ENCODE results near the gene MDN1. TPM values are rescaled to one million over a fixed set of nuclear protein-coding genes. Genes with fewer than 3 reads are reported as not detected.

The MDN1 gene
- total and polyA plus RNA-seq, 2 of the 4 experiments (the other 2 are of a cell fraction): 7.7 to 26.7 TPM

- Histone ChIP-seq H2BK120ac (ENCODE audit: low read depth, low read length) (no peak overlapping the region), H2BK5ac (ENCODE audit: low read depth, low read length, poor library complexity, severe bottlenecking) (no peak overlapping the region), H4K91ac (ENCODE audit: insufficient read depth, low read depth, low read length) (no peak overlapping the region), H3K4ac (ENCODE audit: low read depth, low read length) (no peak overlapping the region), H3K27me3 (ENCODE audit: control insufficient read depth, insufficient read depth, low read length) (no peaks in the 10 kb centered on the region), H2BK15ac (ENCODE audit: low read depth, low read length) (no peak overlapping the region), H3K36me3 (ENCODE audit: control insufficient read depth, insufficient read depth, low read length) (peaks cover 15% of the 10 kb centered on the region), H3K27ac (ENCODE audit: insufficient read depth, low read length) (no peak overlapping the region), H3K18ac (ENCODE audit: low read depth, low read length) (no peak overlapping the region), H3K79me1 (ENCODE audit: low read depth in 1 of 2, low read length in 2 of 2) (peaks cover 3 to 5% of the 10 kb centered on the region in 2 experiments; a peak in 1 of 4 replicates), H4K5ac (ENCODE audit: low read depth, low read length) (no peak overlapping the region), H2AFZ (replicated peaks; ENCODE audit: low read length, poor library complexity) (no peak overlapping the region), H4K20me1 (ENCODE audit: insufficient read depth, low read length) (no peaks in the 10 kb centered on the region), H3K4me3 (ENCODE audit: insufficient read depth, low read depth, low read length) (no peak overlapping the region), H3K9me1 (ENCODE audit: insufficient read depth, low read length) (no peaks in the 10 kb centered on the region), H3K14ac (replicated peaks; ENCODE audit: low read depth, low read length) (no peak overlapping the region), H2BK20ac (ENCODE audit: low read depth, low read length) (no peak overlapping the region), H3K4me2 (ENCODE audit: low read depth, low read length) (no peak overlapping the region), H3K9me3 (ENCODE audit: control insufficient read depth, insufficient read depth, low read length) (no peaks in the 10 kb centered on the region), H3K9ac (ENCODE audit: low read depth, low read length) (no peak overlapping the region), H3K56ac (ENCODE audit: extremely low read depth, insufficient read depth, low read length) (no peak overlapping the region), H3K4me1 (ENCODE audit: control insufficient read depth, insufficient read depth, low read length) (no peaks in the 10 kb centered on the region), H3K23ac (ENCODE audit: low read depth, low read length) (no peak overlapping the region), H2AK9ac (replicated peaks; ENCODE audit: low read depth, low read length, poor library complexity) (no peak overlapping the region), H4K8ac (ENCODE audit: low read depth in 2 of 2, low read length in 2 of 2) (no peak overlapping the region), H2AK5ac (ENCODE audit: low read depth, low read length) (no peak overlapping the region)
- no peak for DNase-seq
- dilution Hi-C loops (cut with HindIII; ENCODE audit: low sequenced_read_pairs, unreplicated experiment) (no loop called here), intact Hi-C loops (cut with micrococcal nuclease) (no loop called here), in situ Hi-C loops (cut with MboI; ENCODE audit: low sequenced_read_pairs) (no loop called here)
- ATAC-seq (ENCODE audit: low read depth): no peak
- POLR2A ChIA-PET (ENCODE audit: unreplicated experiment): no interaction called here
- CTCF ChIA-PET: no interaction called here
- no peak for TF ChIP-seq CTCF (conservative IDR thresholded peaks at IDR 0.05; ENCODE audit: low read depth, low read length)
- no peak for TF ChIP-seq RAD21 (IDR thresholded peaks at IDR 0.05; ENCODE audit: low read length)
- peak; percentile 40 for TF ChIP-seq MAFK (IDR thresholded peaks at IDR 0.05; ENCODE audit: low read depth, low read length)
- no peak for TF ChIP-seq CEBPB (IDR thresholded peaks at IDR 0.05; ENCODE audit: low read depth, low read length)
- WGBS, 2 experiments (ENCODE audit: extremely low coverage in 2 of 2, insufficient read length in 1 of 2): no CpG with 5 or more reads among the region's 2 CpGs
- BruUV-seq (replicated peaks): no TSS peak
Measured at GRCh38 chr6:89790403-89790802, 29.2 kb downstream of the MDN1 start.
